ENCODE measurements around the gene SLC16A6. TPM values are rescaled to one million over a fixed set of nuclear protein-coding genes. Genes with fewer than 3 reads are reported as not detected.

SLC16A6 gene
- total RNA-seq, 1 experiment from 2014 or later, result 1.4 TPM

DNA sequence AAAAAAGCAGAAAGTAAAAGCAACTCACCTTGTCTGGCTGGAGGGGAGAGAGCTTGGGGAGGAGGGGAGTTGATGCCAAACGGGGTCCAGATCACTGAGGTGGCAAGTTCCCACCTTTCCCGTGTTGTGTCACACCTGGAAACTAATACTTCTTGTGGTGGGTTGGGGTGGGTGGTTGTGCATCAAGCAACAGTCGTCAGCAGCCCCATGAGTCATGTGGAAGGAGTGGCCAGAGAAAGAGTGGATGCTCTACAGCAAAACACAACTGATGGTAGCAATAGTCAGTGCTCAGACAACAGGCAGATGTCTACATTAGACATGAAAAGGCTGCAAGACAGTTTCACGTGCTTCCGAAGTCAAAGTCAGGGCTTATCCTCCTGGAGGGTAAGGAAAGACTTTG is 35.8 kb upstream of the SLC16A6 start:
- Histone ChIP-seq H3K9me2 (replicated peaks; ENCODE audit: low read length) (no peaks in the 10 kb centered on the region), H3K79me2 (ENCODE audit: low read length) (no peaks in the 10 kb centered on the region), H3K4me2 (ENCODE audit: low read length) (no peak overlapping the region), H3K27ac (ENCODE audit: low read length) (no peak overlapping the region), H3F3A (ENCODE audit: low read length, unreplicated experiment) (no peaks in the 10 kb centered on the region), H3K4me3 (ENCODE audit: low read length) (no peak overlapping the region), H3K4me1 (ENCODE audit: insufficient read depth, low read length) (peaks cover 8% of the 10 kb centered on the region; the same call in 1 of the 2 replicates), H3K27me3 (ENCODE audit: low read length) (no peaks in the 10 kb centered on the region), H2AFZ (ENCODE audit: low read length) (no peak overlapping the region), H4K20me1 (ENCODE audit: low read length) (no peaks in the 10 kb centered on the region), H3K9me3 (ENCODE audit: low read length) (no peaks in the 10 kb centered on the region), H3K9ac (ENCODE audit: low read length) (no peak overlapping the region), H3K36me3 (ENCODE audit: low read depth, low read length) (no peaks in the 10 kb centered on the region)
- ChIA-PET POLR2A (ENCODE audit: unreplicated experiment) (no interaction called here), CTCF (no interaction called here)
- intact Hi-C loops (cut with micrococcal nuclease), result no loop called here
- no TSS peak for BruUV-seq (replicated peaks)
- TF ChIP-seq, protein P1, sequence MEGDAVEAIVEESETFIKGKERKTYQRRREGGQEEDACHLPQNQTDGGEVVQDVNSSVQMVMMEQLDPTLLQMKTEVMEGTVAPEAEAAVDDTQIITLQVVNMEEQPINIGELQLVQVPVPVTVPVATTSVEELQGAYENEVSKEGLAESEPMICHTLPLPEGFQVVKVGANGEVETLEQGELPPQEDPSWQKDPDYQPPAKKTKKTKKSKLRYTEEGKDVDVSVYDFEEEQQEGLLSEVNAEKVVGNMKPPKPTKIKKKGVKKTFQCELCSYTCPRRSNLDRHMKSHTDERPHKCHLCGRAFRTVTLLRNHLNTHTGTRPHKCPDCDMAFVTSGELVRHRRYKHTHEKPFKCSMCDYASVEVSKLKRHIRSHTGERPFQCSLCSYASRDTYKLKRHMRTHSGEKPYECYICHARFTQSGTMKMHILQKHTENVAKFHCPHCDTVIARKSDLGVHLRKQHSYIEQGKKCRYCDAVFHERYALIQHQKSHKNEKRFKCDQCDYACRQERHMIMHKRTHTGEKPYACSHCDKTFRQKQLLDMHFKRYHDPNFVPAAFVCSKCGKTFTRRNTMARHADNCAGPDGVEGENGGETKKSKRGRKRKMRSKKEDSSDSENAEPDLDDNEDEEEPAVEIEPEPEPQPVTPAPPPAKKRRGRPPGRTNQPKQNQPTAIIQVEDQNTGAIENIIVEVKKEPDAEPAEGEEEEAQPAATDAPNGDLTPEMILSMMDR (conservative IDR thresholded peaks at IDR 0.05; ENCODE audit: low read depth, low read length), result no peak
- TF ChIP-seq EZH2 (IDR thresholded peaks at IDR 0.05; ENCODE audit: low read length, unreplicated experiment), result no peak
- ATAC-seq, result no peak
- DNase-seq, result no peak

DNA sequence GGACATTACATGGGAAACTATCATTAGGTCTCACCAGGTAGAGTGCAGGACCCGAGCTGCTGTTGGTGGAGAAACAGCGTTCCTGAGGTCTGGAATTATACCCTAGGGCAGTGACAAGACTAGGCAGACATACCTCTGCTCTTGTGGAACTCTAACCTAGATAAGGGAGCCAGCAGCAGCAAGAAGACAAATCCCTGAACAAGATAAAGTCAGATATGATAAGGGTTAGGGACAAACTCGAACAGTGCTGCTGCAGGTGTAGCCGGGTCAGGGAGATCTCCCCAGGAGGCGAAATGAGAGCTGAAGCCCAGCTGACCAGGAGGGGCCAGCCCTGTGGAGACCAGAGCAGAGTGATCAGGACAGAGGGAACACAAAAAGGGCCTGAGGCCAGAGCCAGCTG is 35.0 kb upstream of the SLC16A6 start:
- no TSS peak for BruUV-seq (replicated peaks)
- TF ChIP-seq, protein P1 (conservative IDR thresholded peaks at IDR 0.05; ENCODE audit: low read depth, low read length), result no peak
- no peak for TF ChIP-seq EZH2phosphoT487 (IDR thresholded peaks at IDR 0.05; ENCODE audit: borderline replicate concordance, low read length)
- no peak for TF ChIP-seq EZH2 (IDR thresholded peaks at IDR 0.05; ENCODE audit: low read length, unreplicated experiment)
- intact Hi-C loops (cut with micrococcal nuclease), result no loop called here
- H3K4me3 ChIP-seq (ENCODE audit: low read length), result no peak overlapping the region
- no peak overlapping the region for H3K9ac ChIP-seq (ENCODE audit: low read length)
- H3K4me2 ChIP-seq (ENCODE audit: low read length), result no peak overlapping the region
- ATAC-seq (no peak), DNase-seq (no peak)
- ChIA-PET CTCF (no interaction called here), POLR2A (ENCODE audit: unreplicated experiment) (no interaction called here)
- H3F3A ChIP-seq (ENCODE audit: low read length, unreplicated experiment), result no peaks in the 10 kb centered on the region
- H2AFZ ChIP-seq (ENCODE audit: low read length), result no peak overlapping the region
- no peaks in the 10 kb centered on the region for H4K20me1 ChIP-seq (ENCODE audit: low read length)
- no peaks in the 10 kb centered on the region for H3K27me3 ChIP-seq (ENCODE audit: low read length)
- H3K9me3 ChIP-seq (ENCODE audit: low read length), result no peaks in the 10 kb centered on the region
- no peaks in the 10 kb centered on the region for H3K36me3 ChIP-seq (ENCODE audit: low read depth, low read length)
- no peaks in the 10 kb centered on the region for H3K79me2 ChIP-seq (ENCODE audit: low read length)
- no peaks in the 10 kb centered on the region for H3K9me2 ChIP-seq (replicated peaks; ENCODE audit: low read length)
- no peak overlapping the region for H3K27ac ChIP-seq (ENCODE audit: low read length)
- H3K4me1 ChIP-seq (ENCODE audit: insufficient read depth, low read length), result peaks cover 8% of the 10 kb centered on the region; the same call in 1 of the 2 replicates

DNA sequence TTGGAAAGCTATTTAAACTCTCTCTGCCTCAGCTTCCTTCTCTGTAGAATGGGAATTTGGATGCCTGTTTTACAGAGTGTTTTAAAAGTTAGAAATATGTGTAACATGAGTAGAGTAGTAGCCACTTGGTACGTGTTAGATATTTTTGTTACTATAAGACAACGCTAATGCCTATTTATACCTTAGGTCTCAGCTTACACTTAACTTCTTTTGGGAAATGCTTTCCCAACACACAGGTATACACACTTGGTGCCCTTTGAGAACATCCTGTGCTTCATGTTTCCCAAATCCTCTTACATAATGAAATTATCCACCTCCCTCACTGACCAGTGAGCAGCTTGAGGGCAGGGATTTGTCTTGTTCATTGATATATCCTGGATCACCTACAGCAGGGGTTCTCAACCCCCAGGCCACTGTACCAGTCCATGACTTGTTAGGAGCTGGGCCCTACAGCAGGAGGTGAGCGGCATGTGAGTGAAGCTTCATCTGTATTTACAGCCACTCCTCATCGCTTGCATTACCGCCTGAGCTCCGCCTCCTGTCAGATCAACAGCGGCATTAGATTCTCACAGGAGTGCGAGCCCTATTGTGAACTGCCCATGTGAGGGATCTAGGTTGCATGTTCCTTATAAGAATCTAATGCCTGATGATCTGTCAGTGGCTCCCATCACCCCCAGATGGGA is 33.9 kb upstream of the SLC16A6 start:
- TF ChIP-seq EZH2phosphoT487 (IDR thresholded peaks at IDR 0.05; ENCODE audit: borderline replicate concordance, low read length) (no peak), EZH2 (IDR thresholded peaks at IDR 0.05; ENCODE audit: low read length, unreplicated experiment) (no peak)
- TF ChIP-seq, protein P1 (conservative IDR thresholded peaks at IDR 0.05; ENCODE audit: low read depth, low read length), result no peak
- Histone ChIP-seq H3K4me2 (ENCODE audit: low read length) (no peak overlapping the region), H3K27ac (ENCODE audit: low read length) (no peak overlapping the region), H4K20me1 (ENCODE audit: low read length) (no peaks in the 10 kb centered on the region), H3K9me2 (replicated peaks; ENCODE audit: low read length) (no peaks in the 10 kb centered on the region), H3K9ac (ENCODE audit: low read length) (no peak overlapping the region), H2AFZ (ENCODE audit: low read length) (no peak overlapping the region), H3F3A (ENCODE audit: low read length, unreplicated experiment) (no peaks in the 10 kb centered on the region), H3K27me3 (ENCODE audit: low read length) (no peaks in the 10 kb centered on the region), H3K79me2 (ENCODE audit: low read length) (no peaks in the 10 kb centered on the region), H3K36me3 (ENCODE audit: low read depth, low read length) (no peaks in the 10 kb centered on the region), H3K9me3 (ENCODE audit: low read length) (no peaks in the 10 kb centered on the region), H3K4me3 (ENCODE audit: low read length) (no peak overlapping the region), H3K4me1 (ENCODE audit: insufficient read depth, low read length) (peaks cover 8% of the 10 kb centered on the region; the same call in 1 of the 2 replicates)
- DNase-seq, result no peak
- no TSS peak for BruUV-seq (replicated peaks)
- intact Hi-C loops (cut with micrococcal nuclease), result no loop called here
- ChIA-PET CTCF (no interaction called here), POLR2A (ENCODE audit: unreplicated experiment) (interaction anchor here (0.5 to 0.6 kb wide), 2 partner anchors 100 to 156 kb away, joined by 3 to 4 read pairs; no protein-coding TSS in a partner anchor)
- no peak for ATAC-seq

Measured in PC-3 (cell line).